ENCODE measurements around the gene YWHAB.

DNA sequence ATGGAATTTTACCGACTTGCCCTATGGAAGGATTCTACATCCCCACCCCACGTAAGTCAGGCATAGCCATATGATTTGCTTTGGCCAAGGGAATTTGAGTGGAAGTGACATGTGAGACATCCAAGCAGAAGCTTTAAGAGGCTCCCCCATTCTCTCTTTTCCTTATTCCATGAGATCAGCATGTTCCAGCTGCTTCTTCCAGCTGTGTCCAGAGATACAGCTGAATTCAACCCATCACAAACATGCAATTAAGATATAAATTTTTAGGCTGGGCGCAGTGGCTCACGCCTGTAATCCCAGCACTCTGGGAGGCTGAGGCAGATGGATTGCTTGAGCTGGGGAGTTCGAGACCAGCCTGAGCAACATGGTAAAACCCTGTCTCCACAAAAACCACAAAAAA, 16.0 kb upstream of the YWHAB start:
- TF ChIP-seq, protein P1, sequence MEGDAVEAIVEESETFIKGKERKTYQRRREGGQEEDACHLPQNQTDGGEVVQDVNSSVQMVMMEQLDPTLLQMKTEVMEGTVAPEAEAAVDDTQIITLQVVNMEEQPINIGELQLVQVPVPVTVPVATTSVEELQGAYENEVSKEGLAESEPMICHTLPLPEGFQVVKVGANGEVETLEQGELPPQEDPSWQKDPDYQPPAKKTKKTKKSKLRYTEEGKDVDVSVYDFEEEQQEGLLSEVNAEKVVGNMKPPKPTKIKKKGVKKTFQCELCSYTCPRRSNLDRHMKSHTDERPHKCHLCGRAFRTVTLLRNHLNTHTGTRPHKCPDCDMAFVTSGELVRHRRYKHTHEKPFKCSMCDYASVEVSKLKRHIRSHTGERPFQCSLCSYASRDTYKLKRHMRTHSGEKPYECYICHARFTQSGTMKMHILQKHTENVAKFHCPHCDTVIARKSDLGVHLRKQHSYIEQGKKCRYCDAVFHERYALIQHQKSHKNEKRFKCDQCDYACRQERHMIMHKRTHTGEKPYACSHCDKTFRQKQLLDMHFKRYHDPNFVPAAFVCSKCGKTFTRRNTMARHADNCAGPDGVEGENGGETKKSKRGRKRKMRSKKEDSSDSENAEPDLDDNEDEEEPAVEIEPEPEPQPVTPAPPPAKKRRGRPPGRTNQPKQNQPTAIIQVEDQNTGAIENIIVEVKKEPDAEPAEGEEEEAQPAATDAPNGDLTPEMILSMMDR (conservative IDR thresholded peaks at IDR 0.05; ENCODE audit: low read length) = no peak
- TF ChIP-seq EZH2phosphoT487 (IDR thresholded peaks at IDR 0.05; ENCODE audit: borderline replicate concordance) = no peak

All from Loucy (cell line).